NK-92 (cell line): Measurements from ENCODE around the gene SMYD3.
"Not testable (repeated sequence)": the region's sequence is repeated elsewhere in the genome, so short reads cannot be mapped to it uniquely, and the experiment has no call there.

ENCODE experiments used
- DNase-seq: peaks from one replicate; lab custom pipeline; 2025; ENCODE audit not compliant: unreplicated experiment; lab: John Stamatoyannopoulos, UW

The SMYD3 gene

GRCh38 chr1:246078888-246079252 lies 428.2 kb downstream of the SMYD3 start:
- DNase-seq = no peak

DNA sequence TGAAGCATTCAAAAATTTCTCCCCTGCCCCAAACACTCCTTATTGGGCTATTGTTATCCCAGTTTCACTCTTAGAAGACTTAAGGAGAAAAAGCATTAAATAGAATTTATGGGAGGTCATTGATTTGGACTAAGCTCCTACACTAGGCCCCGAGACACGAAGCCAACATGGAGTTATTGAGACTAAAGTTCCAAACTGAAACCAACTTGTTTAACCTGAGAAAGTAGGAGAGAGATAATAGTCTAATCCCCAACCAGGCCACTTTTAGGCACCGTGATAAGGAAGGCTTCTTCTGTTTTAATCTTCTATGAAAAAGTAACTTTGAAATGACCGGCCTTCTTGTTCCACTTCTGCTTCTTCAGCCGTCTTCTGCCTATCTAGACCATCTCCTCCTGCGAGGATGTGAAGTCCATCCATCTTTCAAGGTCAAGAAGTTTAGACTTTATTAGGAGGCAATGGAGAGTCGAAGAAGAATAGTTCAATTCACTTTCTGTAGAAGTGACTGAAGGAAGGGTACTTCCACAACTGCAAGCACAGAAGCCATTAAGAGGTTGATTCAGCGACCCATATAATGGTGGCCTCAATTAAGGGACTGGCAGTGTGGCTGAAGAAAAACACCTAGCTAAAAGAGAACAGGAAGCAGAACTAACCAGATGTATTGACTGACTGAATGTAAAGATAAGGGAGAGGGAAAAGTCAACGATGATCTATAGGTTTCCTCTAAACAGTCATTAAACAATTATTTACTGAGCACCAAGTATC lies 428.8 kb downstream of the SMYD3 start:
- no peak for DNase-seq

GRCh38 chr1:246077476-246077875 lies 429.6 kb downstream of the SMYD3 start:
- no peak for DNase-seq

DNA sequence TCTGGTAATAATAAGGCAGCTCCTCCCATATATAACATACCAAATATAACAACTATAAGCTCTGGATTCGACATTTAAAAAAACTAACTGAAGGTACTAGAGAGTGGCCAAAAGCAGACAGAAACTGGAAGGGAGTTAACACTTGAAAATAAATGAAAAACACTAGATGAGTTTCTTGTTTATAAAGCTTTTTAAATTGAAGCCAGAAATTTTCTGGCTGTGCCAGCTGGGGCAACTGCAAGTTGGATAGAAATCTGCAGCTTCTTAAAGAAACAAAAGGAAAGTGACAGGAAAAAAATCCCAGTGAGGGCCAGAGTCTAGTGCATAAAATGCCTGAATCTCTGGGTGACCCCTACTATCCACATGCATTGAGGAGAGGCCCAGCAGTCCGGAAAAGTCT lies 432.7 kb downstream of the SMYD3 start:
- DNase-seq = no peak

- DNase-seq = no peak
These were observed 434.6 kb downstream of the SMYD3 start for GRCh38 chr1:246072456-246072955.

DNA sequence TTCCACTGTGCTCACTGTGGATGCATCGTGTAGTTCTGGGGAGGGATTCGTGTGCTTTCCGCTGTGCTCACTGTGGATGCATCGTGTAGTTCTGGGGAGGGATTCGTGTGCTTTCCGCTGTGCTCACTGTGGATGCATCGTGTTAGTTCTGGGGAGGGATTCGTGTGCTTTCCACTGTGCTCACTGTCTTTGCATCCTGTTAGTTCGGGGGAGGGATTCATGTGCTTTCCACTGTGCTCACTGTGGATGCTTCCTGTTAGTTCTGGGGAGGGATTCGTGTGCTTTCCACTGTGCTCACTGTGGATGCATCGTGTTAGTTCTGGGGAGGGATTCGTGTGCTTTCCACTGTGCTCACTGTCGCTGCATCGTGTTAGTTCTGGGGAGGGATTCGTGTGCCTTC lies 435.1 kb downstream of the SMYD3 start:
- not testable (repeated sequence) for DNase-seq

DNA sequence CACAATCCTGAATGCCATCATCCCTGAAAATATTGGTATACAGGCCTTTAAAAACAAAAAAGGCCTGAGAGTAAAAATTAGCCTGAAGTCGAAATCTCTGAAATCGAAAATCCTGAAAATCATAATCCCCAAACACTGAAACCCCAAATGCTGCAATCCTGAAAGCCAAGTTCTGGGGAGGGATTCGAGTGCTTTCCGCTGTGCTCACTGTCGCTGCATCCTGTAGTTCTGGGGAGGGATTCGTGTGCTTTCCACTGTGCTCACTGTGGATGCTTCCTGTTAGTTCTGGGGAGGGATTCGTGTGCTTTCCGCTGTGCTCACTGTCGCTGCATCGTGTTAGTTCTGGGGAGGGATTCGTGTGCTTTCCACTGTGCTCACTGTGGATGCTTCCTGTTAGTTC lies 435.5 kb downstream of the SMYD3 start:
- not testable (repeated sequence) for DNase-seq

GRCh38 chr1:246069581-246069980 lies 437.5 kb downstream of the SMYD3 start:
- no peak for DNase-seq

- no peak for DNase-seq
These were observed 438.2 kb downstream of the SMYD3 start for GRCh38 chr1:246068619-246069509.

- no peak for DNase-seq
These were observed 438.9 kb downstream of the SMYD3 start for GRCh38 chr1:246068217-246068512.

DNA sequence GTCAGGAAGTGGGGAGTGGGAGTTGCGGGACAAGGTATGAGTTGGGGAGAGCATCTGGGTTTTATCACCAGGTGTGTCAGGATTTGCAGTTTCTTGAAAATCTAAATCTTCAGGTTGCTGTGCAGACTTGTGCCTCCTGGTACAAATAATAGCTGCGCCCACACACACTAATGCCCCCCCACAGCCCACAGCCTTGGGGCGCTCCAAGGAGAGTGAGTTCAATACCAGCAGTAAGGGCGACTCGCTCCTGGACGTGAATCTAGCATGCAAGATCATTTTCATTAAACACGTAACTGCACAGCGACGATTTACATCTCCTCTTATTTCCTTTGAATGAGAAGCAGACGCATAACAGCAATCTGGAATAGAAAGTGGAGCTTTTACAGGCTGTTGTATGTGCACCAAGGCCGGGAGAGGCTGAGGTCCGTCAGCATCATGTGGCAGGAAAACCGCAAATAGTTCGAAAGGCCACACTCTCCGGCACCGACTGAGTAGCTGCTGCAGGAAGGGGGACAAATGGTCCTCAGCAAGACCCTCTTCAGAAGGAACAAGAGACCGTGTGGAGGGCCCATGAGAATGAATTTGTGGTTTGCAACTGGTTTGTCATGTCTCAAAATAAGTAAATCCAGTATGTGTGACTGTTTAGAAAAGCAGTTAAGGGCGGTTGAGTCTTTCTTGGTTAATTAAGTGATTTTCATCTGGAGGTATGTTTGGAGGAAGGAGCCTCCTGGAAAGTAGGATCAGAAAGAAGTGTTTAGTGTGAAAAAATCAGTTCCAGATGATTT lies 439.5 kb downstream of the SMYD3 start:
- no peak for DNase-seq

GRCh38 chr1:246066573-246066972 lies 440.5 kb downstream of the SMYD3 start:
- DNase-seq = no peak

DNA sequence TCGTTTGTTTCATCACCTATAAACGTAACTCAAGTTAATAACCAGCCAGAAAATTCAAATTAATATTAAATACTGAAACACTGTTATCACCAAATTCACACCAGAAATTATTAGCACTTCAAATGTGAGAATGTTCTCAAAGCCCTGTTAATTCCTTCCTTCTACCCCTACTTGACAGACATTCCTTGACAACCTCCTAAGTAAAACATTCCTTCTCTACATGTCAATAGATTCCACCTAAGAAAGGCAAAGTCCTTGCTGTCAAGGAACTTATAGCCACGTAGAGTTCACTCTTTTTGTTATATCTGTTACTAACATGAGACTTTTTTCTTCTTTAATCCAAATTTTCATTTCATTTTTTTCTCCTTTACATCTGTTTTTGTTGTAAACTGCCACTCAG lies 441.5 kb downstream of the SMYD3 start:
- DNase-seq = no peak

DNA sequence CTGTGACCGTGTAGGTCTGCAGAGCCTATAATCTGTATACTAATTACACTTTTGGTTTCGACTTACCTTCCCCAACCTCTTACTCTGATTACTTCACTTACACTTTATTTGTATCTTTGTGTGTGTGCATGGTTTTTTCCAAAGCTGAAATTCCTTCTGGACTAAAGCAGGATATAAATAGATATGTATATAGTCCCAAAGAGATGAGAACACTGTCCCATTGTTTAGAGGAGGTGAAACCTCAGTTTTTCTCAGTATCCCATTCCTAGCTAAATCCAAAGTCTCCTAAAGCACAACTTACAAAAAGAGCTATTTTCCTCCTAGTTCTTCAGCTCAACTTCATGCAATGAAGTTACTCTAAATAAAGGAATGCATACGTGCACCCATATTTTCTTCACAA lies 442.2 kb downstream of the SMYD3 start:
- DNase-seq = no peak

DNA sequence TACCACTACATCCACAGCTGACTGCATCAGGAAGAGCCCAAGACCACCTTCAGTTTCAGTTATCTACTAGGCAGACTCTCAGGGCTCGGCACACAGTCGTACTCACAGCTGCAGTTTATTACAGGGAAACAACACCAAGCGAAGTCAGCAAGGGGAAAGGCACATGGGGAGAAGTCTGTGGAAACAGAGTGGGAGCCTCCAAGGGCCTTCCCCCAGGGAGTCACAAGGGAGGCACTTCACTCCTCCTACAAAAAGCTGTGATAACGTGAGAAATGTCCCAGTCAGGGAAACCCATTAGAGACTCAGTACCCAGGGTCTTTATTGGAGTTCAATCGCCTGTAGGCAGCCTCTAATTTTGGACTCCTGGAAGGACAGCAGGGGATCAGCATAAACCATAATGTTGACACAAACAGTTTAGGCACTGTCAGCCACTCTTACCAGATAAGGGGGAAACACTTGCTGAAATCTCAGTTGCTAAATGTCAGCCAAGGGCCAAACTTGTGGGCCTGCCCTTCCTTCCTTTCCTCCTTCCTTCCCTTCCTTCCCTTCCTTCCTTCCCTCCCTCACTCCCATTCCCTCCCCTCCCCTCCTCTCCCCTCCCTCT lies 444.0 kb downstream of the SMYD3 start:
- DNase-seq = no peak

DNA sequence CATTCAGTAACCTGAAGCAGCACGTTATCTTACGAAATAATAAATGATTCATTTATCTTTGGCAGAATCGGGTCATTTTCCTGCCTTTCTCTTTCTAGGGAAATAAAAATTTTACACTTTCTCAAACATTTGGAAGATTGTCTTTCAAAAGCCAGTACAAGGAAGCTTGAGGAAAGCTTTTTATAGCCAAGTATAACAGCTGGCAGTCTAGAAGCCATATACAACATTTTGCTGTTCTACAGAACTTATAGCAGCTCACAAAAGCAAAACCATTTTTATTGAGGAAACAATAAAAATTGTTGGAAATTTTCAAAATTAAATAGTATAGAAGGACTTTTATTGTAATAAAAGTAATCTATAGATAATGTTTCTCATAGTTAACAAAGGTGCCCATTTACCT lies 448.6 kb downstream of the SMYD3 start:
- no peak for DNase-seq

DNA sequence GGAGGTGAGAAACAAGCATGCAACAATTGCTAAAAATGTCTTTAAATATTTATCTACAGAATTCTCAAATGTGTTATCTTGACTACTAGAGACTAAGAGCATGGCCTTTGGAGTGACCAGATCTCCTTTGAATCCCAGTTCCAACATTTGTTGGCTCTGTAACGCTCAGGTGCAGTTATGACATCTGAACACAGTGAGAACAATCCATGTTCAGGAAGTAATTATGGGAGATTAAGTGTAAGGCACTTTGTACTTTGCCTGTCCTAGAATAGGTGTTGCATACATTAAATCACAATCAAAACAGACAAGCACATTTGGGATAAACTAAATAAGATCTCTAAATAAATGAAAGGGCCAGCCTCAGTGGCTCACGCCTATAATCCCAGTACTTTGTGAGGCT lies 454.5 kb downstream of the SMYD3 start:
- DNase-seq = no peak

- no peak for DNase-seq
These were observed 455.1 kb downstream of the SMYD3 start for GRCh38 chr1:246051909-246052518.

- no peak for DNase-seq
These were observed 458.4 kb downstream of the SMYD3 start for GRCh38 chr1:246048693-246049092.

GRCh38 chr1:246043556-246043955 lies 463.5 kb downstream of the SMYD3 start:
- no peak for DNase-seq

GRCh38 chr1:246041360-246041759 lies 465.7 kb downstream of the SMYD3 start:
- no peak for DNase-seq
